Measurements from ENCODE around the gene MORC4. TPM values are rescaled to one million over a fixed set of nuclear protein-coding genes. Genes with fewer than 3 reads are reported as not detected.

MORC4 gene
- total RNA-seq, 1 experiment from 2014 or later = 31.6 TPM

DNA sequence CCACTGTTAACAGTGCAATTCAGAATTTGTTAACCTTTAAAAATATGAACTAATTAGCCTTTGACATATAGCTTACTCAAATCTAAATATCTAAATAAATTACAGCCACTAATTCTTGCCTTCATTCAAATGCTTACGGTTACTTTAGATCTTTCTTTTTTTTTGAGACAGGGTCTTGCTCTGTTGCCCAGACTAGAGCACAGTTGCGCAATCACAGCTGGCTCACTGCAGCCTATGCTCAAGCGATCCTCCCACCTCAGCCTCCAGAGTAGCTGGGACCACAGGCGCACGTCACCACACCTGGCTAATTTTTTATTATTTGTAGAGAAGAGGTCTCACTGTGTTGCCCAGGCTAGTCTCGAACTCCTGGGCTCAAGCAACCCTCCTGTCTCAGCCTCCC is 48.8 kb downstream of the MORC4 start:
- intact Hi-C loops (cut with micrococcal nuclease; ENCODE audit: unreplicated experiment) = no loop called here
- H3K36me3 Mint-ChIP-seq (ENCODE audit: insufficient read depth, unreplicated experiment) = no peaks in the 10 kb centered on the region
- H3K4me3 Mint-ChIP-seq (ENCODE audit: low read depth, unreplicated experiment) = no peak overlapping the region
- H3K27me3 Mint-ChIP-seq (ENCODE audit: unreplicated experiment) = no peaks in the 10 kb centered on the region
- no peak for DNase-seq
- no peaks in the 10 kb centered on the region for H3K9me3 Mint-ChIP-seq (ENCODE audit: low read depth, unreplicated experiment)
- CTCF ChIA-PET = no interaction called here
- no peak overlapping the region for H3K27ac Mint-ChIP-seq (ENCODE audit: unreplicated experiment)
- TF ChIP-seq, protein P1, sequence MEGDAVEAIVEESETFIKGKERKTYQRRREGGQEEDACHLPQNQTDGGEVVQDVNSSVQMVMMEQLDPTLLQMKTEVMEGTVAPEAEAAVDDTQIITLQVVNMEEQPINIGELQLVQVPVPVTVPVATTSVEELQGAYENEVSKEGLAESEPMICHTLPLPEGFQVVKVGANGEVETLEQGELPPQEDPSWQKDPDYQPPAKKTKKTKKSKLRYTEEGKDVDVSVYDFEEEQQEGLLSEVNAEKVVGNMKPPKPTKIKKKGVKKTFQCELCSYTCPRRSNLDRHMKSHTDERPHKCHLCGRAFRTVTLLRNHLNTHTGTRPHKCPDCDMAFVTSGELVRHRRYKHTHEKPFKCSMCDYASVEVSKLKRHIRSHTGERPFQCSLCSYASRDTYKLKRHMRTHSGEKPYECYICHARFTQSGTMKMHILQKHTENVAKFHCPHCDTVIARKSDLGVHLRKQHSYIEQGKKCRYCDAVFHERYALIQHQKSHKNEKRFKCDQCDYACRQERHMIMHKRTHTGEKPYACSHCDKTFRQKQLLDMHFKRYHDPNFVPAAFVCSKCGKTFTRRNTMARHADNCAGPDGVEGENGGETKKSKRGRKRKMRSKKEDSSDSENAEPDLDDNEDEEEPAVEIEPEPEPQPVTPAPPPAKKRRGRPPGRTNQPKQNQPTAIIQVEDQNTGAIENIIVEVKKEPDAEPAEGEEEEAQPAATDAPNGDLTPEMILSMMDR (IDR thresholded peaks at IDR 0.05; ENCODE audit: unreplicated experiment) = no peak
- BruUV-seq (replicated peaks) = no TSS peak
- peaks cover 40% of the 10 kb centered on the region for H3K4me1 Mint-ChIP-seq (ENCODE audit: low read depth, unreplicated experiment)

DNA sequence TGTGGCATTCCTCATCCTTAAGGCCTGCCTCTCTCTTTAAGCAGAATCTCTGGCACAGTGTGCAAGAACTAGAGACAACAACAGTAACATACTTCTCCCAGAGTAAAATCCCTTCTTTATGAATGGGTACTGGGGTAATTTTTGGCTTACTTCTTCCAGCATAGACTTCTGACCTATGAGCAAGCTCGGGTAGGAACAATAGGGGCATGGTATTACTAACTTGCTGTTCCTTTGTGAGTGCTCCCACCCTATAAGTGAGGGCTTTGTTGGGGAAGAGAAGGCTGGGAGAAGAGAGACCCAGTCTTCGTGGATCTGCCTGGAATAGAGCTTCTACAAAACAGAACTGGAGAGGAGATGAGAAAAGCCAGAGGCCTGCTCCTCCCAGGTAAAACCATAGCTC is 49.6 kb downstream of the MORC4 start:
- TF ChIP-seq, protein P1 (IDR thresholded peaks at IDR 0.05; ENCODE audit: unreplicated experiment) = no peak
- CTCF ChIA-PET = no interaction called here
- intact Hi-C loops (cut with micrococcal nuclease; ENCODE audit: unreplicated experiment) = no loop called here
- BruUV-seq (replicated peaks) = no TSS peak
- H3K27ac Mint-ChIP-seq (ENCODE audit: unreplicated experiment) = no peak overlapping the region
- no peak for DNase-seq
- H3K36me3 Mint-ChIP-seq (ENCODE audit: insufficient read depth, unreplicated experiment) = no peaks in the 10 kb centered on the region
- peaks cover 33% of the 10 kb centered on the region for H3K4me1 Mint-ChIP-seq (ENCODE audit: low read depth, unreplicated experiment)
- H3K27me3 Mint-ChIP-seq (ENCODE audit: unreplicated experiment) = no peaks in the 10 kb centered on the region
- H3K4me3 Mint-ChIP-seq (ENCODE audit: low read depth, unreplicated experiment) = no peak overlapping the region
- H3K9me3 Mint-ChIP-seq (ENCODE audit: low read depth, unreplicated experiment) = no peaks in the 10 kb centered on the region

DNA sequence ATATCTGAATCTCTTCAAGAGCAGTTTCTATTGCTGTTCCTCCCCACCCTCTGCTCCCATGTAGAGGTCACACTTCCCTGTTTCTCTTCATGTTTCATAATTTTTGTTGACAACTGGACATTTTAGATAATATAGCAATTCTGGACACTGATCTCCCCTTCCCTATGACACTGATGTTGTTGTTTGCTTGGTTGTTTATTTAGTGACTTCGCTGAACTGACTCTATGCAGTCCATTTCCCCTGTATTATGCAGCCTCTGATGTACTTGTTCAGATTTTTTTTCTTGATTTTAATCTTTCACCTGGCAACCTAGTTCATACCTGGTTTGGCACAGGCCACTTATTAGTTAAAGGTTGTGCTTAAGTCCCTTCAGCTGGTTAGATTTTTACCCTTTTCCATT is 50.6 kb downstream of the MORC4 start:
- H3K27me3 Mint-ChIP-seq (ENCODE audit: unreplicated experiment) = no peaks in the 10 kb centered on the region
- no peak overlapping the region for H3K27ac Mint-ChIP-seq (ENCODE audit: unreplicated experiment)
- BruUV-seq (replicated peaks) = no TSS peak
- TF ChIP-seq, protein P1 (IDR thresholded peaks at IDR 0.05; ENCODE audit: unreplicated experiment) = no peak
- CTCF ChIA-PET = no interaction called here
- peaks cover 27% of the 10 kb centered on the region for H3K4me1 Mint-ChIP-seq (ENCODE audit: low read depth, unreplicated experiment)
- no peaks in the 10 kb centered on the region for H3K36me3 Mint-ChIP-seq (ENCODE audit: insufficient read depth, unreplicated experiment)
- no peaks in the 10 kb centered on the region for H3K9me3 Mint-ChIP-seq (ENCODE audit: low read depth, unreplicated experiment)
- no peak overlapping the region for H3K4me3 Mint-ChIP-seq (ENCODE audit: low read depth, unreplicated experiment)
- no peak for DNase-seq
- intact Hi-C loops (cut with micrococcal nuclease; ENCODE audit: unreplicated experiment) = no loop called here

DNA sequence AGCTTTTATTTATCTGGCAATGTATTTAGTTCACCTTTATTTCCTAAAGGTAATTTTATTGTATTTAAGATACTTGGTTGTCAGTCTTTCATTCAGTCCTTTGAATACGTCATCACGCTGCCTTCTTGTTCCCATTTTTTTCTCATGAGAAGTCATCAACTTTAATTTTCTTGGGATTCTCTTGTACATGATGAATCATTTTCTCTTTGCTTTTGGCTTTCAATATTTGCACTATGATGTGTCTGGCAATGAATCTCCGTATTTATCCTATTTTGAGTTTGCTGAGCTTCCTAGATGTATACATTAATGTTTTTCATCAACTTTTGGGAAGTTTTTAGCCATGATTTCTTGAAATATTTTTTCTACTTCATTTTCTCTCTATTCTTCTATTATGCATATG is 51.4 kb downstream of the MORC4 start:
- TF ChIP-seq, protein P1 (IDR thresholded peaks at IDR 0.05; ENCODE audit: unreplicated experiment) = no peak
- DNase-seq = no peak
- Mint-ChIP-seq H3K9me3 (ENCODE audit: low read depth, unreplicated experiment) (no peaks in the 10 kb centered on the region), H3K4me3 (ENCODE audit: low read depth, unreplicated experiment) (no peak overlapping the region), H3K27me3 (ENCODE audit: unreplicated experiment) (no peaks in the 10 kb centered on the region), H3K36me3 (ENCODE audit: insufficient read depth, unreplicated experiment) (no peaks in the 10 kb centered on the region), H3K27ac (ENCODE audit: unreplicated experiment) (no peak overlapping the region), H3K4me1 (ENCODE audit: low read depth, unreplicated experiment) (peaks cover 27% of the 10 kb centered on the region)
- CTCF ChIA-PET = no interaction called here
- intact Hi-C loops (cut with micrococcal nuclease; ENCODE audit: unreplicated experiment) = no loop called here
- BruUV-seq (replicated peaks) = no TSS peak

DNA sequence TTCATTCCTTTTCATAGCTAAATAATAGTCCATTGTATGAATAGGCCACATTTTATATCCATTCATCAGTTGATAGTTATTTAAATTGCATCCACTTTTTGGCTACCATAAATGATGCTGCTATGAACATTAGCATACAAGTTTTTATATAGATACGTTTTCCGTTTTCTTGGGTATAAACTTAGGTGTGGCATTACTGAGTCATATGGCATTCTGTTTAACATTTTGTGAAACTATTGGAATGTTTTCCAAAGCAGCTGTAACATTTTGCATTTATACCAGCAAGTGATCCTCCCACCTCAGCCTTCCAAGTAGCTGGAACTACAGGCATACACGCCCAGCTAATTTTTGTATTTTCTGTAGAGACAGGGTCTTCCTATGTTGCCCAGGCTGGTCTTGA is 53.5 kb downstream of the MORC4 start:
- intact Hi-C loops (cut with micrococcal nuclease; ENCODE audit: unreplicated experiment) = no loop called here
- Mint-ChIP-seq H3K27me3 (ENCODE audit: unreplicated experiment) (no peaks in the 10 kb centered on the region), H3K9me3 (ENCODE audit: low read depth, unreplicated experiment) (no peaks in the 10 kb centered on the region), H3K27ac (ENCODE audit: unreplicated experiment) (no peak overlapping the region), H3K4me3 (ENCODE audit: low read depth, unreplicated experiment) (no peak overlapping the region), H3K4me1 (ENCODE audit: low read depth, unreplicated experiment) (peaks cover 18% of the 10 kb centered on the region), H3K36me3 (ENCODE audit: insufficient read depth, unreplicated experiment) (peaks cover 9% of the 10 kb centered on the region)
- BruUV-seq (replicated peaks) = no TSS peak
- CTCF ChIA-PET = no interaction called here
- DNase-seq = no peak
- TF ChIP-seq, protein P1 (IDR thresholded peaks at IDR 0.05; ENCODE audit: unreplicated experiment) = no peak
